GM12878 (cell line): Measurements from ENCODE around the gene RIPOR3. TPM values are rescaled to one million over a fixed set of nuclear protein-coding genes. Genes with fewer than 3 reads are reported as not detected.
"Not testable (repeated sequence)": the region's sequence is repeated elsewhere in the genome, so short reads cannot be mapped to it uniquely, and the experiment has no call there.

Source experiments
- ATAC-seq: fragments of 200-7000 bp; cut with Tn5 transposase; 3 replicates; pipeline ENCODE4 v1.9.1; 2020; ENCODE audit warnings: mild to moderate bottlenecking, moderate library complexity
- BruUV-seq: library from RNA; stranded (reverse); fragments of 400-500 nt; replicated peaks from 2 replicates; lab custom pipeline; 2021; lab: Mats Ljungman, UMichigan
- CTCF ChIA-PET: fragments of 300-600 bp; sonication (Branson Sonifier 250); formaldehyde crosslinking; extraction: SDS; loops from one replicate; lab custom pipeline; 2021; ENCODE audit warnings: inconsistent platforms; lab: Yijun Ruan, JAX
- POLR2A ChIA-PET: fragments of 350-600 bp; formaldehyde crosslinking; extraction: SDS; loops from one replicate; lab custom pipeline; 2021; ENCODE audit warnings: inconsistent platforms; lab: Charles Lee
- RAD21 ChIA-PET: fragments of 300-600 bp; sonication (Branson Sonifier 250); formaldehyde crosslinking; loops from one replicate; lab custom pipeline; 2023; ENCODE audit warnings: antibody characterized with exemption; ENCODE audit not compliant: unreplicated experiment; lab: Charles Lee
- SMC1A ChIA-PET: fragments of 300-600 bp; sonication (Branson Sonifier 250); formaldehyde crosslinking; loops from one replicate; lab custom pipeline; 2023; ENCODE audit not compliant: unreplicated experiment, uncharacterized antibody; lab: Charles Lee
- DNase-seq: peaks from one replicate; pipeline ENCODE4 v3.0.0-alpha.2; 2011; ENCODE audit warnings: low read depth, low spot score
- FAIRE-seq: peaks from 3 replicates; lab custom pipeline; 2011; peaks lifted over from hg19 to GRCh38; lab: Jason Lieb, UNC
- H2AFZ ChIP-seq: 2 replicates; pipeline ENCODE4 v1.6.0; 2011; ENCODE audit warnings: low read depth, low read length, control low read depth; ENCODE audit not compliant: control insufficient read depth
- H3K27ac ChIP-seq: 2 replicates; pipeline ENCODE4 v1.5.1; 2011; ENCODE audit warnings: control low read depth; ENCODE audit not compliant: control insufficient read depth, insufficient read depth
- H3K27me3 ChIP-seq, 2 experiments: replicated peaks in 1 of 2; 2 replicates each; pipeline versions ENCODE4 v1.6.0 to v1.6.1; 2011; ENCODE audit warnings: low read length in 1 of 2; ENCODE audit not compliant: control insufficient read depth in 2 of 2, insufficient read depth in 2 of 2
- H3K36me3 ChIP-seq, 2 experiments: 2 replicates each; pipeline ENCODE4 v1.5.1; 2011; ENCODE audit warnings: low read length in 1 of 2; ENCODE audit not compliant: control insufficient read depth in 2 of 2, insufficient read depth in 2 of 2
- H3K4me1 ChIP-seq: 2 replicates; pipeline ENCODE4 v1.6.1; 2011; ENCODE audit warnings: mild to moderate bottlenecking, low read length, moderate library complexity, mixed read lengths; ENCODE audit not compliant: control insufficient read depth, insufficient read depth
- H3K4me2 ChIP-seq: 2 replicates; pipeline ENCODE4 v1.6.0; 2011; ENCODE audit warnings: control low read depth; ENCODE audit not compliant: control insufficient read depth, insufficient read depth
- H3K4me3 ChIP-seq: fragments of 200-600 bp; sonication (generic); 2 replicates; pipeline ENCODE4 v1.5.1; 2016
- H3K79me2 ChIP-seq: 2 replicates; pipeline ENCODE4 v1.6.0; 2011; ENCODE audit warnings: low read length; ENCODE audit not compliant: control insufficient read depth, insufficient read depth
- H3K9ac ChIP-seq: 2 replicates; pipeline ENCODE4 v1.8.0; 2011; ENCODE audit warnings: low read length, control low read depth, mixed read lengths; ENCODE audit not compliant: control insufficient read depth, insufficient read depth
- H3K9me3 ChIP-seq: replicated peaks from 3 replicates; pipeline ENCODE4 v1.5.1; 2011; ENCODE audit warnings: mild to moderate bottlenecking, low read length; ENCODE audit not compliant: control insufficient read depth, insufficient read depth
- H4K20me1 ChIP-seq: 2 replicates; pipeline ENCODE4 v1.6.0; 2011; ENCODE audit not compliant: control insufficient read depth, insufficient read depth
- RB1 ChIP-seq: fragments of 450-650 bp; formaldehyde crosslinking; IDR thresholded peaks from 2 replicates; pipeline ENCODE4 v1.6.1; 2017; ENCODE audit warnings: mild to moderate bottlenecking, borderline replicate concordance
- WGBS: methylation state at CpG from one replicate; pipeline ENCODE4 v1.1.6; 2016; ENCODE audit warnings: low lambda C conversion rate; ENCODE audit not compliant: insufficient replicate concordance, insufficient coverage; ENCODE audit errors: missing lambda C conversion rate; 5-methylcytosine and 5-hydroxymethylcytosine counted together
- in situ Hi-C: fragments of 300-500 bp; cut with MboI; formaldehyde crosslinking; loops from 9 replicates; pipeline ENCODE4 v1.14.3; 2018; ENCODE audit warnings: mixed read lengths
- intact Hi-C: fragments of 100-400 bp; cut with micrococcal nuclease; formaldehyde crosslinking; loops from one replicate; pipeline ENCODE4 v1.14.2; 2022; ENCODE audit not compliant: unreplicated experiment
- polyA plus RNA-seq, 11 experiments: library from polyadenylated mRNA; depleted of rRNA in 4 of 11; unstranded in 6 of 11; stranded (reverse) in 5 of 11; fragments of >200 nt; fragmentation: Nextera tagmentation in 4 of 11; fragmentation: Illumina TruSeq in 1 of 11; extraction: Ambion mirVana in 4 of 11; extraction: Trizol in 1 of 11; gene quantifications; 1 replicate in 1 of 11; 2 replicates in 10 of 11; pipeline versions ENCODE4 v1.2.1 to v1.2.3, GENCODE V29; 2011 to 2016; ENCODE audit warnings: inconsistent platforms in 2 of 11, missing spikeins in 2 of 11, low read depth in 1 of 11
- total RNA-seq, 4 experiments: library from RNA; depleted of rRNA in 3 of 4; stranded (reverse); fragments of >200 nt in 3 of 4; fragmentation: Illumina TruSeq in 1 of 4; extraction: Trizol in 1 of 4; gene quantifications; 2 replicates each; pipeline versions ENCODE4 v1.2.1 to v1.2.3, GENCODE V29; 2013 to 2021
- TF ChIP-seq, protein P1 (sequence below): IDR thresholded peaks from 2 replicates; pipeline ENCODE4 v1.6.1; 2012; ENCODE audit warnings: mild to moderate bottlenecking, low read depth, low read length

The RIPOR3 gene
- total and polyA plus RNA-seq, 10 of the 15 experiments (the other 5 are each of a cell fraction or from before 2014, with no cell fraction given) = 0.04 to 0.55 (median 0.12) TPM; not detected in 6

DNA sequence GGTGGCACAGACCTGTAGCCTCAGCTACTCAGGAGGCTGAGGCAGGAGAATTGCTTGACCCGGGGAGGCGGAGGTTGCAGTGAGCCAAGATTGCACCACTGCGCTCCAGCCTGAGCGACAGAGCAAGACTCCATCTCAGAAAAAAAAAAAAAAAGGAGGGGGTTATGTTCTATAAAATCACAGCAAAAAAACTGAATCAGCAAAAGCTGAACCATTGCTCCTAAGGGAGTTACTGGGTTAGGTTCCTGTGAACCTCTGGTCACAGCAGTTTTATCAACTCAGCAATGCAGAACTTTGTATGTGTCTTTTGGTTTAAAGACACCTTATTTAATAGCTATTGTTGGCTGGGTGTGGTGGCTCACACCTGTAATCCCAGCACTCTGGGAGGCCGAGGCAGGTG is 92.6 kb downstream of the RIPOR3 start:
- H3K4me1 ChIP-seq, ATAC-seq, RAD21 ChIA-PET, H3K9ac ChIP-seq, DNase-seq, BruUV-seq, H3K36me3 ChIP-seq, H3K27me3 ChIP-seq, in situ Hi-C loops, H3K9me3 ChIP-seq, H3K4me3 ChIP-seq, H4K20me1 ChIP-seq, FAIRE-seq, H3K79me2 ChIP-seq, H2AFZ ChIP-seq, POLR2A ChIA-PET, H3K27ac ChIP-seq, intact Hi-C loops, H3K4me2 ChIP-seq, SMC1A ChIA-PET: not testable (repeated sequence)
- CTCF ChIA-PET = interaction anchor here (0.6 to 1.7 kb wide), 4 partner anchors 10 to 151 kb away, joined by 3 to 9 read pairs (median 4); no protein-coding TSS in a partner anchor
- WGBS = 72% methylated on average over 4 of the region's 5 CpGs

DNA sequence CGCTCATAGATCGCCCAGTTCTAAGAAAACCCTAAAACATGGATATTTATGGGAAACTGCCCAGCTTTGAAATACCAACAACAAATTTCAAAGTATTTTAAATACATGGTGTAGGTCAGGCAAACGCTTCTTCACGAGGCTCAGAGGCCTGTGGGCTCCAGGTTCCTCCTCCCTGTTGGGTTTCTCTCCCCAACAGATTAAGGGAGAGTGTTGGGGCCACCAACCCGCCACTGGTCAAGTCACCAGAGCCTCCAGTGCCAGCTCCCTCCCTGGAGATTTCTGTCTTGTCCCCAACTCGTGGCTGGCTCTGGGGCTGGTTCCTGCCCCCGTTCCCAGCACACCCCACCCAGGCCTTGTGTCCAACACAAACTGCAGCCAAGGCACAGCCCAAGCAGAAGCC is 93.3 kb downstream of the RIPOR3 start:
- in situ Hi-C loops = no loop called here
- no peaks in the 10 kb centered on the region for H4K20me1 ChIP-seq
- SMC1A ChIA-PET = no interaction called here
- RAD21 ChIA-PET = no interaction called here
- no peaks in the 10 kb centered on the region for H3K36me3 ChIP-seq
- no peaks in the 10 kb centered on the region; the same call in 2 of the 3 replicates for H3K9me3 ChIP-seq
- intact Hi-C loops = no loop called here
- H3K27ac ChIP-seq = no peak overlapping the region
- FAIRE-seq (no peak), DNase-seq (no peak), ATAC-seq (no peak)
- no peak overlapping the region for H2AFZ ChIP-seq
- POLR2A ChIA-PET = no interaction called here
- H3K4me3 ChIP-seq = no peak overlapping the region
- H3K27me3 ChIP-seq = no peaks in the 10 kb centered on the region
- CTCF ChIA-PET = interaction anchor here (0.7 to 1.6 kb wide), 2 partner anchors 9 to 13 kb away, joined by 3 read pairs; no protein-coding TSS in a partner anchor
- 43% methylated on average over 7 of the region's 7 CpGs for WGBS
- TF ChIP-seq RB1 = no peak
- TF ChIP-seq, protein P1, sequence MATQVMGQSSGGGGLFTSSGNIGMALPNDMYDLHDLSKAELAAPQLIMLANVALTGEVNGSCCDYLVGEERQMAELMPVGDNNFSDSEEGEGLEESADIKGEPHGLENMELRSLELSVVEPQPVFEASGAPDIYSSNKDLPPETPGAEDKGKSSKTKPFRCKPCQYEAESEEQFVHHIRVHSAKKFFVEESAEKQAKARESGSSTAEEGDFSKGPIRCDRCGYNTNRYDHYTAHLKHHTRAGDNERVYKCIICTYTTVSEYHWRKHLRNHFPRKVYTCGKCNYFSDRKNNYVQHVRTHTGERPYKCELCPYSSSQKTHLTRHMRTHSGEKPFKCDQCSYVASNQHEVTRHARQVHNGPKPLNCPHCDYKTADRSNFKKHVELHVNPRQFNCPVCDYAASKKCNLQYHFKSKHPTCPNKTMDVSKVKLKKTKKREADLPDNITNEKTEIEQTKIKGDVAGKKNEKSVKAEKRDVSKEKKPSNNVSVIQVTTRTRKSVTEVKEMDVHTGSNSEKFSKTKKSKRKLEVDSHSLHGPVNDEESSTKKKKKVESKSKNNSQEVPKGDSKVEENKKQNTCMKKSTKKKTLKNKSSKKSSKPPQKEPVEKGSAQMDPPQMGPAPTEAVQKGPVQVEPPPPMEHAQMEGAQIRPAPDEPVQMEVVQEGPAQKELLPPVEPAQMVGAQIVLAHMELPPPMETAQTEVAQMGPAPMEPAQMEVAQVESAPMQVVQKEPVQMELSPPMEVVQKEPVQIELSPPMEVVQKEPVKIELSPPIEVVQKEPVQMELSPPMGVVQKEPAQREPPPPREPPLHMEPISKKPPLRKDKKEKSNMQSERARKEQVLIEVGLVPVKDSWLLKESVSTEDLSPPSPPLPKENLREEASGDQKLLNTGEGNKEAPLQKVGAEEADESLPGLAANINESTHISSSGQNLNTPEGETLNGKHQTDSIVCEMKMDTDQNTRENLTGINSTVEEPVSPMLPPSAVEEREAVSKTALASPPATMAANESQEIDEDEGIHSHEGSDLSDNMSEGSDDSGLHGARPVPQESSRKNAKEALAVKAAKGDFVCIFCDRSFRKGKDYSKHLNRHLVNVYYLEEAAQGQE = no peak
- H3K79me2 ChIP-seq = no peaks in the 10 kb centered on the region
- no peak overlapping the region for H3K4me2 ChIP-seq
- BruUV-seq = no TSS peak
- peaks cover 9% of the 10 kb centered on the region; the same call in 1 of the 2 replicates for H3K4me1 ChIP-seq
- no peak overlapping the region for H3K9ac ChIP-seq
